ENCODE data around the gene FZD10.

GRCh38 chr12:130152386-130152785 is 9.9 kb upstream of the FZD10 start:
- TF ChIP-seq CTCF (conservative IDR thresholded peaks at IDR 0.05; ENCODE audit: low read depth in 2 of 2) (no peak), JUNB (IDR thresholded peaks at IDR 0.05; ENCODE audit: unreplicated experiment) (no peak), STAT1 (IDR thresholded peaks at IDR 0.05; ENCODE audit: unreplicated experiment) (no peak), CREB1 (CRISPR knock-in tag; IDR thresholded peaks at IDR 0.05; ENCODE audit: low read depth) (no peak), POLR2AphosphoS5 (IDR thresholded peaks at IDR 0.05; ENCODE audit: low read depth) (no peak), ZNF114 (CRISPR knock-in tag; IDR thresholded peaks at IDR 0.05) (no peak), EZH2 (IDR thresholded peaks at IDR 0.05; ENCODE audit: low read depth, unreplicated experiment) (no peak), REST (IDR thresholded peaks at IDR 0.05; ENCODE audit: unreplicated experiment) (no peak), ZNF462 (CRISPR knock-in tag; IDR thresholded peaks at IDR 0.05) (no peak), EZH2phosphoT487 (IDR thresholded peaks at IDR 0.05; ENCODE audit: unreplicated experiment) (no peak), ZNF331 (CRISPR knock-in tag; IDR thresholded peaks at IDR 0.05; ENCODE audit: low read depth) (no peak)

All from GM23338 (cell line).